OCI-LY1 (cell line): ENCODE measurements around the gene GBF1.

ENCODE experiments used
- H2AFZ ChIP-seq: fragments of 200-600 bp; sonication (generic), shearing (Covaris generic); 2 replicates; pipeline ENCODE4 v1.6.0; 2014; ENCODE audit warnings: antibody characterized with exemption, mild to moderate bottlenecking, low read length
- H3F3A ChIP-seq: fragments of 200-600 bp; sonication (generic), shearing (Covaris generic); 2 replicates; pipeline ENCODE4 v1.6.0; 2014; ENCODE audit warnings: mild to moderate bottlenecking, antibody characterized with exemption, low read length, moderate library complexity; ENCODE audit not compliant: insufficient read depth
- H3K27ac ChIP-seq: fragments of 200-600 bp; sonication (generic); 2 replicates; pipeline ENCODE4 v1.5.1; 2014; ENCODE audit warnings: low read length, mixed run types, mild to moderate bottlenecking, low read depth; ENCODE audit not compliant: poor library complexity, severe bottlenecking
- H3K27me3 ChIP-seq: fragments of 200-600 bp; sonication (generic); 2 replicates; pipeline ENCODE4 v1.6.0; 2014; ENCODE audit warnings: antibody characterized with exemption, mild to moderate bottlenecking, low read length, moderate library complexity; ENCODE audit not compliant: insufficient read depth
- H3K36me3 ChIP-seq: fragments of 200-600 bp; sonication (generic); 2 replicates; pipeline ENCODE4 v1.6.1; 2014; ENCODE audit warnings: mild to moderate bottlenecking, antibody characterized with exemption, low read length, moderate library complexity, mixed read lengths; ENCODE audit not compliant: insufficient read depth
- H3K4me1 ChIP-seq: fragments of 200-600 bp; sonication (generic); 2 replicates; pipeline ENCODE4 v1.5.1; 2014; ENCODE audit warnings: mild to moderate bottlenecking, low read length, moderate library complexity; ENCODE audit not compliant: insufficient read depth, severe bottlenecking
- H3K4me2 ChIP-seq: fragments of 200-600 bp; sonication (generic), shearing (Covaris generic); 2 replicates; pipeline ENCODE4 v1.6.1; 2014; ENCODE audit warnings: low read length
- H3K4me3 ChIP-seq: fragments of 200-600 bp; sonication (generic); 2 replicates; pipeline ENCODE4 v1.5.1; 2014; ENCODE audit warnings: low read length, low read depth, mild to moderate bottlenecking, mixed read lengths; ENCODE audit not compliant: poor library complexity, severe bottlenecking
- H3K79me2 ChIP-seq: fragments of 200-600 bp; shearing (Covaris generic); 2 replicates; pipeline ENCODE4 v1.6.1; 2016; ENCODE audit warnings: mixed run types, low read length, mixed read lengths; ENCODE audit not compliant: insufficient read depth
- H3K9ac ChIP-seq: fragments of 200-600 bp; sonication (generic), shearing (Covaris generic); 2 replicates; pipeline ENCODE4 v1.6.1; 2014; ENCODE audit warnings: mild to moderate bottlenecking, low read length, mixed read lengths
- H3K9me2 ChIP-seq: fragments of 200-600 bp; sonication (generic), shearing (Covaris generic); 2 replicates; pipeline ENCODE4 v1.6.1; 2014; ENCODE audit warnings: low read depth, mild to moderate bottlenecking, low read length, mixed read lengths
- H3K9me3 ChIP-seq: fragments of 200-600 bp; shearing (Covaris generic); 2 replicates; pipeline ENCODE4 v1.6.1; 2014; ENCODE audit warnings: low read length, mixed read lengths
- H4K20me1 ChIP-seq: fragments of 200-600 bp; sonication (generic), shearing (Covaris generic); 2 replicates; pipeline ENCODE4 v1.6.0; 2016; ENCODE audit warnings: mild to moderate bottlenecking, low read length; ENCODE audit not compliant: insufficient read depth
- CTCF ChIP-seq: fragments of 200-600 bp; sonication (generic), shearing (Covaris generic); IDR thresholded peaks from 2 replicates; pipeline ENCODE4 v1.5.1; 2017; ENCODE audit warnings: mild to moderate bottlenecking, antibody characterized with exemption, low read length, moderate library complexity, mixed read lengths
- EZH2 ChIP-seq: fragments of 200-600 bp; sonication (generic), shearing (Covaris generic); IDR thresholded peaks from 2 replicates; pipeline ENCODE4 v1.8.0; 2017; ENCODE audit warnings: borderline replicate concordance, mixed run types, mild to moderate bottlenecking, antibody characterized with exemption, low read length, moderate library complexity, mixed read lengths

Gene GBF1

GRCh38 chr10:102227050-102227449 lies 18.3 kb upstream of the GBF1 start:
- TF ChIP-seq EZH2 (no peak), CTCF (no peak)
- H3K36me3 ChIP-seq, result no peaks in the 10 kb centered on the region
- H3K4me1 ChIP-seq, result peaks cover 12% of the 10 kb centered on the region
- no peak overlapping the region for H3K9ac ChIP-seq
- no peaks in the 10 kb centered on the region for H3F3A ChIP-seq
- H2AFZ ChIP-seq, result no peak overlapping the region
- H3K9me2 ChIP-seq, result no peaks in the 10 kb centered on the region
- H3K27me3 ChIP-seq, result no peaks in the 10 kb centered on the region
- no peak overlapping the region for H3K4me3 ChIP-seq
- H4K20me1 ChIP-seq, result no peaks in the 10 kb centered on the region
- H3K4me2 ChIP-seq, result no peak overlapping the region
- H3K27ac ChIP-seq, result no peak overlapping the region
- no peaks in the 10 kb centered on the region for H3K79me2 ChIP-seq
- H3K9me3 ChIP-seq, result no peaks in the 10 kb centered on the region

GRCh38 chr10:102229810-102230263 lies 15.5 kb upstream of the GBF1 start:
- no peaks in the 10 kb centered on the region for H3K79me2 ChIP-seq
- no peaks in the 10 kb centered on the region for H3F3A ChIP-seq
- H3K27ac ChIP-seq, result no peak overlapping the region
- H3K36me3 ChIP-seq, result no peaks in the 10 kb centered on the region
- H3K9me2 ChIP-seq, result no peaks in the 10 kb centered on the region
- H3K27me3 ChIP-seq, result no peaks in the 10 kb centered on the region
- TF ChIP-seq CTCF (peak; percentile 76), EZH2 (no peak)
- H3K4me3 ChIP-seq, result peak overlapping the region; percentile 60
- no peak overlapping the region for H2AFZ ChIP-seq
- H3K9ac ChIP-seq, result peak overlapping the region; percentile 47; the same call in 1 of the 2 replicates
- no peaks in the 10 kb centered on the region for H3K9me3 ChIP-seq
- peak overlapping the region; percentile 76 for H3K4me2 ChIP-seq
- peaks cover 12% of the 10 kb centered on the region for H3K4me1 ChIP-seq
- H4K20me1 ChIP-seq, result no peaks in the 10 kb centered on the region

GRCh38 chr10:102230264-102230860 lies 15.0 kb upstream of the GBF1 start:
- H2AFZ ChIP-seq, result no peak overlapping the region
- peaks cover 12% of the 10 kb centered on the region for H3K4me1 ChIP-seq
- H3K27ac ChIP-seq, result no peak overlapping the region
- no peaks in the 10 kb centered on the region for H3K9me3 ChIP-seq
- no peaks in the 10 kb centered on the region for H3K9me2 ChIP-seq
- no peaks in the 10 kb centered on the region for H4K20me1 ChIP-seq
- H3F3A ChIP-seq, result no peaks in the 10 kb centered on the region
- no peaks in the 10 kb centered on the region for H3K27me3 ChIP-seq
- no peak for TF ChIP-seq CTCF
- TF ChIP-seq EZH2, result no peak
- H3K36me3 ChIP-seq, result no peaks in the 10 kb centered on the region
- peak overlapping the region; percentile 76 for H3K4me2 ChIP-seq
- H3K79me2 ChIP-seq, result no peaks in the 10 kb centered on the region
- peak overlapping the region; percentile 60 for H3K4me3 ChIP-seq
- peak overlapping the region; percentile 47; the same call in 1 of the 2 replicates for H3K9ac ChIP-seq
